HG03521 (cell line): ENCODE results near the gene ILDR1.
"Not testable (repeated sequence)": the region's sequence is repeated elsewhere in the genome, so short reads cannot be mapped to it uniquely, and the experiment has no call there.

ENCODE experiments used
- ATAC-seq: cut with Tn5 transposase; IDR thresholded peaks from one replicate; pipeline ENCODE4 v1.9.1; 2021; ENCODE audit warnings: mild to moderate bottlenecking, moderate library complexity; ENCODE audit not compliant: unreplicated experiment

The ILDR1 gene

GRCh38 chr3:122021811-122022401 is at the start of gene ILDR1:
TSS of gene ILDR1 (minus strand) at chr3:122022247. CDS start at chr3:122022077, 170 bp downstream.
- peak; percentile 34 for ATAC-seq

GRCh38 chr3:122067588-122068240 is 45.7 kb upstream of the ILDR1 start:
- ATAC-seq = no peak

GRCh38 chr3:122067214-122067550 is 45.1 kb upstream of the ILDR1 start:
- no peak for ATAC-seq

DNA sequence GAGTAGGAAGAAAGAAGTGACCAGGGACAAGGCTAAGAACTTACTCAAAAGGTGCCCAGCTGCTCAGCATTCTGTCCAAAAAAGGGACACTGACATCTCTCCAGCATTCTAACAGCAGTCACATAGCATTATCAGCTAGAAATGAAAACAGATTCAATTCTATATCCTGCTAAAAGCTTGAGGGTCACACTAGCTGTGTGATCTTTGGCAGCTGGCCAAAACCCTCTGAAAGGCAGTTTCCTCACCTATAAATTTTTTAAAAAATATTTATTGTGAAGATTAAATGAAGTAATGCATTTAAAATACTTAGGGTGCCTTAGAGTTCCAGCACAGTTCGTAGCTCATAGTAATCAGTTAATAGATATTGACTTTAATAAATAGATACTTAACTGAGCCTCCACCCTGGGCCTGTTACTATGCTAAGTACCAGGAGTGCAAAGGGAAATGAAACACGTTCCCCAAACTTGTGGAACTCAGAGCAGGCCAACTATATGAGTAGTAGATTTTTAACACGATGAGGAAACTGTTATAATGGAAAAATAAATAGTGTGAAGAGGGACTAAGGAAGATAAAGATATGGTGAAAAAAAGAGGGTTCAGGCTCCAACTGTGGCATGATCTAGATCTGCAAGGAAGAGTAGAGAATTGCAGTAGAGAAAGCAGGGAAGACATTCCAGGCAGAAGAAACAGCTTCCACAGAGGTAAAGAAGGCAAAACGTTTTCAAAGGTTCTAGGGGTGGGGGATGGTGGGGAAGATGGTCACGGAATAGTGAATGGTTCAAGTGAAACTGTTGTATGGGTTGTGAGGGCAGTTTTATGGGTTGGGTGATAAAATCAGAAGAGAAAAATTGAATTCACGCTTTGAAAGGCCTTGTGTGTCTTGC is 44.5 kb upstream of the ILDR1 start:
- ATAC-seq = no peak

DNA sequence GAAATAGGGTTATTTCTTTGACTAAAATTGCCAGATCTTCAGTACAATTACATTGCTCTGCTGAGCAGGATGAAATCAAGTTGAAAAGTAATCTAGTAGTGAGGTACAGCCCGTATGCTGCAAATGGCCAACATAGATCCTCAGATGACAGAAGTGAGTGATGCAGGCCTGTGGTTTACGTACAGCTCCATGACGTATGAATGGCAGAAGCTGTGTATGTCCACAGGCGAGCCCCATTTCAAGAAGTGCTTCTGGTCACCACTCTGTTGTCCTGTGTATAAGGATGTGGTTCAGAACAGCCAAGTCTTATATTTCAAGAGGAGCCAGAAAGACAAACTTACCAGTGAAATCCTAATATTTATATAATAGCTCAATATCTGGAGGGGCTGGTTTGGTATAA is 42.3 kb upstream of the ILDR1 start:
- ATAC-seq = no peak

DNA sequence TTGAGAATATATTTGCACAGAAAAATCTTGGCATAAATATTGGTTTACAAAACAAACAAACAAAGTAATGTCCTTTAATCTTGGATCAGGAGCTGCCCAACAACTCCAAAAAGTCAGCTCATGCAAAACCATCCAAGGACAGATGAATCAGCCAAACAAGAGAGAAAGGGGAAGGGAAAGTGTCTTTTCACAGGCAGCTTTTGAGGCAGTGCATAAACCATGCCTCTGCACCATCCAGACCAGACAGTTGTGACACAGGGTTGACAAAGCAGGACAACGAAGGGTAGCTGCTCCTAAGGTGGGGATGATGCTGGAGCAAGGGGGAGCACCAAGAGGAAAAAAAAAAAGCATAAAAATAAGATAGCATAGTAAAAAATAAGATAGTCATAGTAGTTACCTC is 41.9 kb upstream of the ILDR1 start:
- peak; percentile 36 for ATAC-seq

- no peak for ATAC-seq
Observed at GRCh38 chr3:122060040-122060698, 38.1 kb upstream of the ILDR1 start.

DNA sequence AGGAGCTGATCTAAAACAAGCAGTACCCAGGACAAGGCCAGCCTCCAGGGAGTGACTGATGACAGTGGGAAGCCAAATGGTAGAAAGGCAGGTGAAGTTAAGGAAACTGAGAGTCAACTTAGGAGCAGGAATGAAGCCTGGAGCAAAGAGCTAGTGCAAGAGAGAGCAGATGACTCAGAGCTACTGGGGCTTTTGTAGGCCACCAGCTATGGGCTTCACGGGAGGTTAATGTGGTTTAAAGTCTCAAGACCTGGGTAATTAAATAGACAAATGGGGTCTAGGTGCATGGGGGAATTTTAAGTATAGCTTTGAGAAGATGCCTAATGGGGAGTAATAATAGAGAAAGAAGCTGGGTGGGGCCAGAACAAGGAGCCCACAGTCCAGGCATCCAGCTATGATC is 36.2 kb upstream of the ILDR1 start:
- ATAC-seq = no peak

- ATAC-seq = no peak
Observed at GRCh38 chr3:122057671-122058070, 35.6 kb upstream of the ILDR1 start.

DNA sequence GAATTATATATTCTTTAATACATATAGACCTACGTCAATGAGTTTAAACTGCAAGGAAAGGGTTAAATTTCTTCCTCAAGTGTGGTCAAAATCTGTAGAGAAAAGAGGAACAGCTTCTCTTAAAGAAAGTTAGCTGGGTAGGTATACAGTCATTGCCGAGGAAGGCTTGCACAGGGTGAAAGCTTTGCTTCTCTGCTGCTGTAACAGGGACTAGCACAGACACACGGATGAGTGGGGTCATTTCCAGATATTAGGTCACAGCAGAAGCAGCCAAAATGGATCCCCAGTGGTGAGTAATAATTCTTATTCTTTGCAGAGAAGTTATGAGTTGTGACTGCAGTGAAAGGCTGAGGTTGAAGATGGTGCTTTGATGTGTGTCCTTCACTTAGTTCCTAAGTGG is 33.2 kb upstream of the ILDR1 start, which contains the start of gene CD86:
TSS of gene CD86 (plus strand) at position 148 of the 400 bp plus-strand sequence. CDS start at position 276, 128 bp downstream.
- ATAC-seq = peak; percentile 93

- ATAC-seq = peak; percentile 48
Observed at GRCh38 chr3:122052968-122053367, 30.9 kb upstream of the ILDR1 start.

DNA sequence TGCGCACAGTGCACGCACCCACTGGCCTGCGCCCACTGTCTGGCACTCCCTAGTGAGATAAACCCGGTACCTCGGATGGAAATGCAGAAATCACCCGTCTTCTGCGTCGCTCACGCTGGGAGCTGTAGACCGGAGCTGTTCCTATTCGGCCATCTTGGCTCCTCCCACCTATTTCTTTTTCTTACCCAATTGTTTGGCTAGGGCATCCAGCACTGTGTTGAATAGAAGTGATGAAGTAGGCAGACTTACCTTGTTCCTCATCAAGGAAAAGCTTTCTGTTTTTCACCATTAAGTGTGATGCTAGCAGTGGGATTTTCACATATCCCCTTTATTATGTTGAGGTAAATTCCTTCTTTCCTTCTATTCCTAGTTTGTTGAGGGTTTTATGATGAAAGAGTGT is 25.7 kb upstream of the ILDR1 start:
- ATAC-seq = not testable (repeated sequence)

DNA sequence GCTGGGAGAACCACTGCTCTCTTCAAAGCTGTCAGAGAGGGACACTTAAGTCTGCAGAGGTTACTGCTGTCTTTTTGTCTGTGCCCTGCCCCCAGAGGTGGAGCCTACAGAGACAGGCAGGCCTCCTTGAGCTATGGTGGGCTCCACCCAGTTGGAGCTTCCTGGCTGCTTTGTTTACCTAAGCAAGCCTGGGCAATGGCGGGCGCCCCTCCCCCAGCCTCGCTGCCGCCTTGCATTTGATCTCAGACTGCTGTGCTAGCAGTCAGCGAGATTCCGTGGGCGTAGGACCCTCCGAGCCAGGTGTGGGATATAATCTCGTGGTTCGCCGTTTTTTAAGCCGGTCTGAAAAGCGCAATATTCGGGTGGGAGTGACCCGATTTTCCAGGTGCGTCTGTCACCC is 25.2 kb upstream of the ILDR1 start:
- not testable (repeated sequence) for ATAC-seq

DNA sequence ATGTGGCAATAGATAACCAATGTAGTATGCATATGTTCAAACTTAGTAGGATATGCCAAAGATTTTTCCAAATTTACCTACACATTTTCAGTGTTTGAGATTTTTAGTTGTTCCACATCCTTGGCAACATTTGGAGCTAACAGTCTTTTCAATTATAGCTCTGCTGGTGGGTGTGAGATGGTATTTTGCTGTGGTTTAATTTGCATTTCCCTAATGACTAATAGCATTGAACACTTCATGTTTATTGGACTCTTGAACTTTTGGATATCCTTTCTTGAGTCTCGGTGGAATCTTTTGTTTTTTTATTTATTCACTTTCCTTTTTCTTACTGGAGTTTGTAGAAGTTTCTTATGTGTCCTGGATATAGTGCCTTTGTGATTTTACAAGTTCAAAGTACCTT is 11.0 kb upstream of the ILDR1 start:
- no peak for ATAC-seq

DNA sequence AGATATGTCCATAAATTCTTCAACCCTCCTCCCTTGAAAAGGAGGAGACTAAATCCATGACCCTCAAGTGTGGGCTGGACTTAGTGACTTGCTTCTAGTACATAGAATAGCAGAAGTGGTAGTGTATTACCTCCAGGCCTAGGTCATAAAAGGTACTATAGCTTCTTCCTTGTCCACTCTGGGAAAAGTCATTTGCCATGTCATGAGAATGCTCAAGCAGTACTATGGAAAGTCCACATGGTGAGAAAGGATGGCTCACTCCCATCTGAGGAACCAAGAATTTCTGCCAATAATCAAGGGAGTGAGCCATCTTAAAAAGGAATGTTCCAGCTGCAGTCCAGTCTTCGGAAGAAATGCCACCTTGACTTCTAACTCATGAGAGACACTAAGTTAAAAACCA is 10.5 kb upstream of the ILDR1 start:
- no peak for ATAC-seq

GRCh38 chr3:122031123-122031468 is 9.0 kb upstream of the ILDR1 start:
- ATAC-seq = peak; percentile 11

GRCh38 chr3:122030381-122031122 is 8.5 kb upstream of the ILDR1 start:
- peak; percentile 49 for ATAC-seq

DNA sequence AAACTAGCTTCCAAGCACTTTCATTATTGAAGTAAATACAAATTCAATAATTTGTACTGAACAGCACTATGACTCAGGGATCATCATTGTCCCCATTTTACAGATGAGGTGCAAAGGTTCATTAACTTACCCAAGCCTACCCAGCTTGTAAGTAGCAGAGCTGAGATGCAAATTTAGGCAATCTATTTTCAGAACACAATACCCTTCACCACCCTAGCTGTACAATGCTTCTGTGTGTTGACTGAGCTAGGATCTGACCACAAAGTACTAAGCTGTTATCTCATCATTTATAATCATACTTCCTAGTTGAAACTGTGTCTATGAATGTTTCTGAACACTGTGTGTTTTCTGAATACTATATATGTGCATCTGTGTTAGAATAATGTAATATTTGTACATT is 3.2 kb upstream of the ILDR1 start:
- ATAC-seq = peak; percentile 76

- ATAC-seq = no peak
Observed at GRCh38 chr3:122024800-122025199, 2.8 kb upstream of the ILDR1 start.

GRCh38 chr3:122023335-122023910 is 1.4 kb upstream of the ILDR1 start:
- ATAC-seq = no peak
